GM21423 (cell line): ENCODE data around the gene VAMP2.

Source experiments
- ATAC-seq: cut with Tn5 transposase; IDR thresholded peaks from one replicate; pipeline ENCODE4 v1.9.1; 2021; ENCODE audit warnings: mild to moderate bottlenecking, moderate library complexity; ENCODE audit not compliant: unreplicated experiment

VAMP2 gene

DNA sequence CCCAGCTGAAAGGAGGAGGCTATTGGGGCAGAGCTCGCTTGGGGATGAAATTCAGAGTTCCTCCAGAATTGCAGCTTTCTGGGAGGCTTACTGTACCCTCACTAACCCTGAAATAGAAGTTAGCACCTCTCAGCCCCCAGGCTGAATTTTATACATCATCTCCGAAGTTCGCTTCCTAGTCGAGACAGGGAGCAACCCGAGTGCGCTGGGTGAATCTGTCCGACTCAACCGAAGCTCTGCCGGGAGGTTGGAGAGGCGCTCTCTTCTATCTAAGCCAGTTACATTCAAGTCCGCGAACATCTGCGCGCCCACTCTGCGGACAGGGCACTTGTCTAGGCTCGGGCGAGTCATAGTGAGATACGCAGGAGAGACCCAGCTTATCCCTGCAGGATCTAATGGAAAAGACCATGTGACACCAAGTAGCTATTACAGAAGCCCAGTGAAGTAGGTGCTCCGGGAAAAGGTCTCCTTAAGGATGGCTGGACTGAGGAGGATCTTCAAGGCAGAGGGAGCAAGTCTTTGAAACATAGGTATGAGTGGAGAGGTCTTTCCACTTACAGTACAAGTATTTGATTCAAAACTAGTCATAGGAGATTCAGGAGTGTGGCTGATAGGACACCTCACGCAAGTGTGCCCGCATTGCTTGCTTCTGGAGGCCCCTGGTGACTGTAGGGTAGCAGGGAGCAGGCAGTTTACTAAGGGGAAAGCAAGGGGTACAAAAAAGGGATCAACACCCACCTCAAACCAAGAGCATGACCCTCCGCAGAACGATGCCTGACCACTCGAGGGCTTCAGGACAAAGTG is 38.2 kb downstream of the VAMP2 start:
- no peak for ATAC-seq

DNA sequence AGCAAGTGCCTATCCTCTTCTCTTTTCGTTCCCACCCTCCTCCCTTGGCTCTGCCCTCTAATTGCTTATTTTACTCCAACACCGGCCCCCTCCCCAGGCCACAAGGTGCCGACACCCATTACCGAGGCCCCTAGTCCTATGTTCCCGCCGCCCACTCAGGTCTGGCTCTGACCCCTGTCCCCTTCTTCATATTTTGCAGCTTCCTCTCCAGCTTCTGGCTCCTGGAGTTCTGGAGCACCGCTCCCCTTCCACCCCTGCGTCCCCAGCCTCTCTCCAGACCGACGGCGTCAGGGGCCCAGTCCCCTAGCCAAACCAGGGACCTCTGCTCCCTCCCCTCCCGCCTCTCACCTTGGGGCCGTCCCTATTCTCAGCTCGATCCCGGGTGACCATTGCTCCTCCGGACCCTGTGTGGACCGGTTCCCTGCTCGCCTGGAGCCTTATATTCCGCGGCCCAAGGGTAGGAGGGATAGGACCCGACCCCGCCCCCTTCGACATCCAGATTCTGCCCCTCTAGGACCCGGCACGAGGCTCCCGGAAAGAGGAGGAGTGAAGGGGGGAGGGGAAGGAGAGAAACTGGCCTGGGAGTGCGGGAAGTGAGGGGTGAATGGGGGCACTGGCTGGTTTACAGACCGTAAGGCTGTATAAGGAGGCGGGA is 38.9 kb downstream of the VAMP2 start, which contains the start of gene HES7:
HES7 (minus strand) TSS at position 412 of the 655 bp plus-strand sequence; CDS start at position 390, 22 bp downstream.
- ATAC-seq, result no peak

DNA sequence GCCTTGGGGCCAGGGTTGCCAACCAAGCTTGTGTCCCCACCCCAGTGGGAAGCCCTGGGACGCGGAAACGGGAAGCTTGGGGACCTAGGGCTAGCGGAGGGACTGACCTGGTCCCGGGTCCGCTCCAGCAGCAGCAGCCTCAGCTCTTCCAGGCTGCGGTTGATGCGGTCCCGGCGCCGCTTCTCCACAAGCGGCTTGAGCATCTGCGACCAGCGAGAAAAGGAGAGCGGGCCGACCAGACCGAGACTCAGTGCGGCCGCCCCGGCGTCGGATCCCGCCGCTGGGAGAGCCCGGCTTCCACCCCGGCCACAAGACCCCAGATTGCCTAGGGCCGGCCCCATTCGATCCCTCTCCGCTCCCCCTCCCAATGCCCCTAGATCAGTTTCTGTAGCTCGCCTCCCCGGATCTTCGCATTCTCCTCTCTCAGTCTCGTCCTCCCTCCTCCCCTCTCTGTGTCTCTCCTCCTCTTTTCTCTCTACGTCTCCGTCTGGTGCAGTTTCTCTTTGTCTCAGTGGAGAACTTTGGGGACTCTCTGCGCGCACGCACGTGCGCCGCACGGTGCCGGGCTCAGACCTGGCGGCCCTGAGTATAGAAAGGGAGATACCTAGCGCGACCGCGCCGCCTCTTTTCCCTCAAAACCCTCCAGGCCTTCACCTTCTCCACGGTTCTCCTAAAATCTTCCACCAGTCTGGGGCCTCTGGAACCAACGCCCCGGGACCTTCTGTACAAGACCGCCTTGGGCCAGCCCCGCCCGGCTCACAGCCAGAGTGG is 39.6 kb downstream of the VAMP2 start:
- no peak for ATAC-seq

DNA sequence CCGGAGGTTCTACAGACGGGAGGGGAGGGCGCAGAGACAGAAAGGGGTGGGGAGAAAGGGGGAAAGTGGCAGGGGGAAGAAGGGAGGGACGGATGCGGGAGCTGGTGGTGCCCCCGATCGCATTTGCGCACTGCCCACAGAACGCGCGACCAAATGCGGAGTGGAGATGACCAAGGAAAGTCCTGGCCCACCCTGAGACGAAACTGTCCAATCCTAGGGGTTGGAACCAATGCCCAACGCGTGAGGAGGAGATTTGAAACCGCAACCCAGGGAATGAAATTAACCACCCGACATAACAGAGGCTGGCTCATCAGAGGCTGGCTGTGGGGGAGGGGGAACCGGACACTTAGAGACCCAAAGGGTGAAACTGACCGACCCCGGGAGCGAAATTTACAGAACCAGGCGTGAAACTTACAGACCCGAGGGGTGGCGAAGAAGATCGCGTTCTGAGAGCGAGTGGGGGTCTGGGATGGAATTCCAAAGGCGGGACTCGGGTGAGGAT is 40.3 kb downstream of the VAMP2 start:
- no peak for ATAC-seq

DNA sequence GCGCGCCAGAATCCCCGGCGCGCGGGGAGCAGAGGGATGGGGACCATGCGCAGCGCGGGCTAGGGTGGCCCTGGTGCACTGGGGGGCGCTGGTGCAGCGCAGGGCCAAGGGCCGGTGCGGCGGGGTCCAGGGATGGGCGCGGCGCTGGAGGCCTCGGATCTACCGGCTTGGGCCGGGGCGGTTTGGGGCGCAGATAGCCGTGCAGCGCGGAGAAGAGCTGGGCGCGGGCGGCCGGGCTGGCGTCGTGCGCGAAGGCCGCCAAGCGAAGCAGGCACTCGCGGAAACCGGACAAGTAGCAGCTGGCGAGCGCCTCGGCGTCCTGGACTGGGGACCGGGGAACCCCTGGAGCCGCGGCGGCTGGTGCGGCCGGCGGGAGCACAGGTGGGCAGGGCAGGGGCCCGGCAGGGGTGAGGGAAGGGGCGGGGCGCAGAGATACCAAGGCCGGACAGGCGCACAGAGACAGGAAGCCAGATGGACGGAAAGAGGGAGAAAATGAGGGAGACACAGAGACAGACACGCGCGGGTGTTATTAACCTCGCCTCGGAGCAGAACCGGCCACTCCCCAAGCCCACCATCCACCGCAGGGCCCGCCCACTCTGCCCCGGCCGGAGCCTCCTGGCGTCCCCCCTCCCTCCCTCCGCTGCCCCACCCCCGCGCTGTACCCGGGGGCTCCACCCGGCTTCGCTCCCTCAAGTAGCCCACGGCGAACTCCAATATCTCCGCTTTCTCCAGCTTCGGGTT is 40.9 kb downstream of the VAMP2 start:
- ATAC-seq, result no peak

DNA sequence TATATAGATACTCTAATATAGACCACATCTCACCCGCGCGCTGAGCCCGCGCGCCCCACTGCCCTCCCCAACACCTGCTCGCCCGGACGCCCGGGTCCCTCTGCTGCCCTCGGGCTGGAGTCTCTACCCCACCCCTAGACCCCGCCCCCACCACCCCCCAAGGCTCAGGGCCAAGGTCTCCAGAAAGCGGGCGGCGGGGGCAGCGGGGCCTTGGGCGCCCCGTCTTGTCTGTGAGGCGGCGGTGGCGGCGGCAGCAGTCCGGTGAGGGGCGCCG is 41.4 kb downstream of the VAMP2 start:
- ATAC-seq, result no peak

DNA sequence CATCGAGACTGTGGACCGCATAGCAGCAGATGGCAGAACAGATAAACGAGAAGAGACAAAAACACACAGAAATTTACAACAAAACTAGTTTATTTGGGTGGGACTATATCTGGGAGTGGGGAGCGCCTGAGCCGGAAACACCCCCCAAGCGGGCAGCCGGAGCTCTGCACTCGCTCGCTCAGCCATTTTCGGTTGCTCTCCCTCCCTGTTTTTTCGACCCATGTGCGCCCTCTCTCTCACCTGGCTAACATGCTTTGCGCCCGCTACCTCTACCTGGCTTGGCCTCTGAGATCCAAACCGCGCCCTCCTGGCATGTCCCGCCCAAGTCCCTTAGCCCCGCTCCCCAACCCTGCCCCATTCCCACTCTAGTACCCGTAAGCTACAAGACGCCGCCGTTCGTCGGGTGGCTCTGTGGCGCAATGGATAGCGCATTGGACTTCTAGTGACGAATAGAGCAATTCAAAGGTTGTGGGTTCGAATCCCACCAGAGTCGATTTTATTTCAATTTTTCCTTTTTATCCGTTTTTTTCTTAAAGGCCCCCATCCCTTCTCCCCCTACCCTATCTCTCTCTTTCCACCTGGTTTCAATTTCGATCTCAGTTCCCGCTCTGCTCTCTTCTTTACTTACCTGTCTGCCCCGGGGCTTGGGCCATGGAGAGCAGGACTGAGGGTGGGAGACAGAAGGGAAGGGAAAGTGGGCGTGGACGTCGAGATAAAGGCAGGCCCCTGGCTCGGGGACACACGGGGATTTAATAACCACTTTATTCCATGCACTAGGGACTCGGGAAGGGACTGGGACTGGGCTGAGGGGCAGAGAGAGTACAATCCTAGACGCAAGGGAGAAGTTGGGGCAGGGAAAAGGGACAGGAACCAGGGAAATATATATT is 42.0 kb downstream of the VAMP2 start:
- ATAC-seq, result no peak

DNA sequence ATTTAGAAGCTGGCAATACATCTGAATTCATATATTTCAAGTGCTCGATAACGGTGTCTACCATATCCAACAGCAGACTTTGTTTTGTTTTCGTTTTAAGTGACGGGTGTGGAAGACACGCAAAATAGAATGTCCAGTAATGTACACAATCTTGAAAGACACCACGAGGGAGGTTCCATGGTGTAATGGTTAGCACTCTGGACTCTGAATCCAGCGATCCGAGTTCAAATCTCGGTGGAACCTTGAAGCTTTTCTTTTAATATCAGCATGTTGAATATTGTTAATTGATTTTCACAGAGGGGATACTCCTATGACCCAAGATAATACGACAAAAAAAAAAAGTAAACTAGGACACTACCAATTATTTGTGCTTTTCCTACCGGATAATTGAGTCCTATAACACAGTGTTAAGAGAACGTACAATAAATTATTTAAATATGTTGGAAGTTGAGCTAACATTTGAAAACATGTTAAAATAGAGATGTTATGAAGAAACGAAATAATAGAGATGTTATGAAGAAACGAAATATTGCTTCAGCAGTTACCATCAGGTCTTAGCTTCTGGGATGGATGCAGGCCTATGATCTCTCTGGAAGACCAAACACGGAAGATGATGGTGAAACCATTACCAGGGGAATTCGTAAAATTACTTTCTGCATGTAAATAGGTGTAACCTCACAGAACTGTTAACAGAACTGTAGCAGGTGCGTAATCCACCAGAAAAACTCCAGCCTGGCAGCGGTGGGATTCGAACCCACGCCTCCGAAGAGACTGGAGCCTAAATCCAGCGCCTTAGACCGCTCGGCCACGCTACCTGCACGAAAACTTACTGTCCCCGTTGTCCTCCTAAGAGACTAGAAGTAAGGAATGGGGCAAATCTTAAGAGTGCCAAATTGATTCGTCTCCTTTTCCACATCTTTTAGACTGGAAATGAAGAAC is 42.9 kb downstream of the VAMP2 start:
- peak; percentile 38 for ATAC-seq

DNA sequence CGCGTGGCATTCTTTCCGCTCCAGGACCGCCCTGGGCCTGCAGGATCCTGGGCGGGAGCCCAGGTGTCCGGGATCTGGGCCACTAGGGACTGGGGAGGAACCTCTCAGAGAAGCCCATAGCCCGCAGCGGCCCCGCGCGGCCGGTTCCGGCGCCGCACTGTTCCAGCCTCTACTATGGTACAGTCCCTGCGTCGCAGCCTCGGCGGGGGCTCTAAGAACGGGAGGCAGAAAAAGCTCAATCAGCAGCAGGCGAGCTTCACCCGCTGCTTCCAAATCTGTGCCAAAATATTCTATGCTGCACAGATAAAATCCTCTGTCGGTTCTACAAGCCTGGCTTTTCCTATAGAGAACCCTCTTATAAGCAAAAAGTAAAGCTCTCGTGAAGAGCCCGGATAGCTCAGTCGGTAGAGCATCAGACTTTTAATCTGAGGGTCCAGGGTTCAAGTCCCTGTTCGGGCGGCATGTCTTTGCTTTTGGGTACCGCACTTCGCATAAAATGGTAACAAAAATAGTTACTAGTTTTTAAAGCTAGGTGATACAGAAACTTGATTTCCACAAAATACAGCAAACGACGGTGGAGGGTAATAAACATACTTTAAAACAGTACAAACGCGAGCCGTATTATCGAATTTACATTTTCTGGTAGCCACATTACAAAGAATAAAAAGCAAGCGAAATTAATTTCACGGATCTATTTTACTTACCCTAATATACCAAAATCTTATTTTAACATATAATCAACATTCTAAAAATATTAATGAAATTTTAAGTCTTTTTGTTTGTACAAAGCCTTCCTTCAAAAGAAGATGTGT is 43.8 kb downstream of the VAMP2 start:
- ATAC-seq, result peak; percentile 34

DNA sequence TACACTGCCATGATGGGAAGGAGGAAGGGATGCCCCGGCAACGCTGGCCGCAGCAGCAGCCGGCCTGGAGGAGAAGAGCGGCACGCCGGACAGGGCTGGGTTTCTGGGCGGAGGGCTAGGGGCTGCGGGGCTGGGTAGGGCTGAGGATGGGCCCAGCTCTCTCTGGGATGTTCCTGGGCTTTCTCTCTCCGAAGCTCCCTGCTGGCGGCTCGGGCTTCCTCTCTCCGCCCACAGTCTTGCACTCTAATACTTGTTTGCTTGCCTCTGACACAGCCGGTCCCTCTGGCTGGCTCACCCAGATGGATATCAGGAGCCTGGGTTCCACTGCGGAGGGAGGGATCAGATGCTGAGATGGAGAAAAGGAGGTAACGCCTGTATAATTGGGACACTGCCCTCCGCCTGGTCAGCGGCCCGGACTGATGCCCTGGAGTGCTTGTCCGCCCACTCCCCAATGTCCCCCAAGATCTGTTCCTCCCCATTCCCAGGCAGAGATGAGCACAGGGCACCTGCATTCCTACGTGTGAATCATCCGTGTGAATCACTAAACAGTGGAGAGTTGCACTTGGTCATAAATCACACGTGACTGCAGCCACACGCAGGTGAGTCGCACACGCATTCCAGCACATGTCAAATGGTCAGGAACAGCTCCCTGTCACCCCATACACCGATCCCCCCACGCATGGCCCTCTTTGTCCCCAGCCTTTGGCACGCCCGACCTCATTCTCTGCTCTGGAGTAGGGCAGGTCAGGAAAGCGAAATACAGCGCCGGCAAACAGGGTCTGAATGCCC is 44.6 kb downstream of the VAMP2 start, which contains the start of gene ALOXE3:
ALOXE3 (minus strand) TSS at position 535 of the 789 bp plus-strand sequence; CDS start at position 11, 524 bp downstream.
- ATAC-seq, result no peak

DNA sequence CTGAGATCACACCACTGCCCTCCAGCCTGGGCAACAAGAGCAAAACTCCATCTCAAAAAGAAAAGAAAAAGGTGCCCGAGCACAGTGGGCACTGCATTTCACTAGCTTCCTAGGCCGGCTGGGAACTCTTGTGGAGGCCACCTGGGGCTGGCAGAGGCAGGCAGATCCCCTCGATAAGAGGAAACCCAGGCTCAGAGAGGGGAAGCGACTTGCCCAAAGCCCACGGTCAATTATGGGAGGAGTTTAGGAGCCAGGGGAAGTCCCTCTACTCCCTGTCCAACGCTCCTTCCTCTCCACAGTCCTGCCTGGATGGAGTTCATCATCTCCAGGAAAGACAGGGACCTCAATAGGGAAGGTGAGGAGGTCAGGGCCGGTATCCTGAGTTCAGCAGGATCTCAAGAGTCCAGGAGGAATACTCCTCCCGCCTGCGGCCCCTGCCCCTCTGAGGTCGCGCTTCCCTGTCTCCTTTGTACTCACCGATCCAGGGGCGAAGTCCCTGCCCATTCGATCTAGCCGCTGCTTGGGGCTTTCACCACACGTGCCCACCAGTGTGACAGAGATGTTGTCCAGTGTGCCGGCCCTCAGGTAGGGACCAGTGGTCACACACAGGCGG is 45.3 kb downstream of the VAMP2 start:
- no peak for ATAC-seq

DNA sequence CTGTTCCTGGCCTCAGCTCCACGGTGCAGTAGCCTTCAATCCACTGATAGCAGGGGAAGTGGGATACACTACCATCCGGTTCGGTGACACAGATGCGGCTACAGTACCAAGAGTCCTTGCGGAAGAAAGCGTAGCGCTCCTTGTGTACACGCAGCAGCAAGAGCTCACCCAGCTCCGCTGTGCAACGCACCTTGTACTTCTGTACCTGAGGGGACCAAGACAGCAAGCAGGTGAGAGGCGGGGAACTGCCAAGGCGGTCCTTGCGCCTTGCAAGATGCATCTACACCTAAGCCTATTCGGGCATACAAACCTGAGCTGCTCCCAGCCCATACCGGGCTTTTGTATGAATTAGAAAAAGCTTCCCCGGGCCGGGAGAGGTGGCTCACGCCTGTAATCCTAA is 46.0 kb downstream of the VAMP2 start:
- no peak for ATAC-seq

DNA sequence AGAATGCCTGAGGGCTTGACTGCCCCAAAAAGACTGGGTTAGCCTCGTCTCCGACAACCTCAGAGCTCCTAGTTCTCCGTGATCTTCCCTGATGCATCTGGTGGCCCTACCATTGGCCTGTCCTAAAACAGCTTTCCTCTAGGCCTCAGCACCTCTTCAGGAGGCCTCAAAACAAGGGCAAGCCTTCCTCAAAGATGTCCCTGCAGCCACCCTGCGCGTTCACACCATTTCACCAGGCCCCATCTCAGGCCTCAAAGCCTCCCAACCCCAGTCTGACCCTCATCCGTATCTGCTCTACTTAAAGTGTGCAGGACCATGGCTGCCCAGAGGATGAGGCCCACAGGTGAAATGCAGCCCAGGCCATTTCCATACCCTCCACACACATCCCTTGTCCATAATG is 51.8 kb downstream of the VAMP2 start:
- no peak for ATAC-seq

DNA sequence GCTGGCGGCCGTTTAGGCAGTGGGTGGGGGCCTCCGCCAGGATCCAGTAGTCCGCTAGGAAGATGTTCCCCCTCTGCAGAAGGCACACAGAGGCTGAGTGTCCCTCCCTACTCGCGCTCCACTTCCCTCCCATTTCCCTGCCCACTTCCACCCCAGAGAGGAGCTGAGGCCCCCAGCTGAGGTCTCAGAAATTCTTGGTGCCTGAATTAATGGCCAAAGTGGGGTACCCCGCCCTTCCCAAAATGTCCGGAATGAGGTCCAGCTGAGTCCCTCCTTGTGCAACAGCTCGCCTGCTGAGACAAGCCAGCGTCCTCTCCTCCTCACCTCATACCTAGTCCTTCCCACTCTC is 52.3 kb downstream of the VAMP2 start:
- ATAC-seq, result no peak

DNA sequence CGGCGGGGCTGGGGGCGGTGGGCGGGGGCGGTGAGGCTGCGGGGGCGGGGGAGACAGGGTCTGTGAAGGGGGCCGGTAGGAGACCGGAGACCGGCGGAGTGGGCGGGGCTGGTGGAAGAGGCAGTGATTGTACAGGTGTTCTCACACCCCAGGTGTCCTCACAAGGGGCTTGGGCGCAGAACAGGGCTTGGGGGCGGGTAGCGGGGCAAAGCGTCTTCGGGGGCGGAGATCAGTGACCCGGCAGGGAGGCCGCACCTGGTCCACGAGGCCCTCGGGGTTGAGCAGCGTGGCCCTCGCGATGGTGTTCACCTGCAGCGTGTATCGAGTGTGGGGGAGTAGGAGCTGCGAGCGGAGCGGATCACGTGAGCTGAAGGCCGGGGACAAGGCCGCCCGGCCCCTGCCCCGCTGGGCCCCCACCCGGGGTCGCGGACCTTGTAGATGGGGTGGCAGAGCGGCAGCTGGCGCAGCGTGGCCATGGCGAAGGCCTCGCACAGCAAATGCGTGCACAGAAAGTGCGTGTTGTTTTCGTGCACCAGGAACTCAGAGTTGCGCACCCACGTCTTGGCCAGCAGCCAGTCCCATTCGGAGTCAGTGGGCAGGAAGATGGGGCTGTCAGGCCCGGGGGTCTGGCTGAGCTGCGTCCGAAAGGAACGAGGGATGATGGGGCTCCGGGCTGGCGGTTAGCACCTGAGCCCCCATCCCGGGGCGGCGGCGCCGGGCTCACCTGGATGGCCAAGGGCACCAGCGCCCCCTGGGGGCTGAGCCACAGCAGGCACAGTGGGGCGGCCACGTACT is 52.9 kb downstream of the VAMP2 start:
- no peak for ATAC-seq
